T-helper 1 cell treated with Interleukin-12 subunit alpha and Interleukin-12 subunit beta and Interleukin-4 antibody, amounts not matched to agents 30 μg/mL and 1 μg/mL, for 36 hours (primary cell): Measurements from ENCODE around the gene NSMF.
A peak's percentile ranks its signal among the peaks of the same experiment; 100 is the strongest.

ENCODE experiments used
- H3K27ac Mint-ChIP-seq: one replicate; pipeline ENCODE4 v1.8.0; 2021; ENCODE audit warnings: mild to moderate bottlenecking, mixed read lengths
- H3K27me3 Mint-ChIP-seq: one replicate; pipeline ENCODE4 v1.8.0; 2021; ENCODE audit warnings: low read depth, mixed read lengths
- H3K36me3 Mint-ChIP-seq: one replicate; pipeline ENCODE4 v1.8.0; 2021; ENCODE audit warnings: low read depth, mixed read lengths
- H3K4me1 Mint-ChIP-seq: one replicate; pipeline ENCODE4 v1.8.0; 2021; ENCODE audit warnings: low read depth, mixed read lengths
- H3K4me3 Mint-ChIP-seq: one replicate; pipeline ENCODE4 v1.8.0; 2021; ENCODE audit warnings: mild to moderate bottlenecking, moderate library complexity, mixed read lengths
- H3K9me3 Mint-ChIP-seq: one replicate; pipeline ENCODE4 v1.8.0; 2021; ENCODE audit warnings: mixed read lengths

Gene NSMF

GRCh38 chr9:137459152-137459600 lies at the start of gene NSMF:
TSS of gene NSMF (minus strand) at chr9:137459334. CDS start at chr9:137459102, 232 bp downstream.
- peaks cover 5% of the 10 kb centered on the region for H3K4me1 Mint-ChIP-seq
- peaks cover 4% of the 10 kb centered on the region for H3K36me3 Mint-ChIP-seq
- H3K4me3 Mint-ChIP-seq: no peak within 1 kb of the TSS
- H3K9me3 Mint-ChIP-seq: no peaks in the 10 kb centered on the region
- H3K27ac Mint-ChIP-seq: peak within 1 kb of the TSS; percentile 64
- no peaks in the 10 kb centered on the region for H3K27me3 Mint-ChIP-seq

DNA sequence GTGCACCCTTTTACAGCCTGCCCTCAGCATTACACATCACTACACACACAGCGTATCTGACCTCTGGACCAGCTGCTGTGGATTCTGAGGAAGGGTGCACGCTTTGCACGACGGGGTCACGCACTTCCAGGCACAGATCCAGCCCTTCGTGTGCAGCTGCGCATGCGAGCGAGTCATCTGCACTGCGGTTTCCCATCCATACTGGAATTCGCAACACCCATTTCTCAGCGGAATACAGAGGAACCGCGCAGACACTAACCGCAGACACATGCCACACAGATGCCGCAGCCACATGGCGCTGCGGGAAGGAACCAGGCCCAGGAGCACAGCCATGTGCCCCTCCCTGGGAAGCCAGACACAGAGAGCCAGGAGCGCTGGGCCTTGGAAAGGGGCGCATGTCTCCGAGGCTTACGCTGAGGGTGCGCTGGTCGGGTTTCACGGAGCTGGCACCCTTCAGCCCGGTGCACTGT lies 47.6 kb upstream of the NSMF start:
- peaks cover 4% of the 10 kb centered on the region for H3K9me3 Mint-ChIP-seq
- H3K27ac Mint-ChIP-seq: no peak overlapping the region
- H3K27me3 Mint-ChIP-seq: no peaks in the 10 kb centered on the region
- H3K36me3 Mint-ChIP-seq: peaks cover 5% of the 10 kb centered on the region
- no peaks in the 10 kb centered on the region for H3K4me1 Mint-ChIP-seq
- no peak overlapping the region for H3K4me3 Mint-ChIP-seq

GRCh38 chr9:137506274-137506673 lies 47.1 kb upstream of the NSMF start:
- Mint-ChIP-seq H3K9me3 (peaks cover 4% of the 10 kb centered on the region), H3K27ac (no peak overlapping the region), H3K36me3 (peaks cover 7% of the 10 kb centered on the region), H3K4me1 (no peaks in the 10 kb centered on the region), H3K27me3 (no peaks in the 10 kb centered on the region), H3K4me3 (no peak overlapping the region)

- no peak overlapping the region for H3K27ac Mint-ChIP-seq
- H3K36me3 Mint-ChIP-seq: peaks cover 7% of the 10 kb centered on the region
- no peak overlapping the region for H3K4me3 Mint-ChIP-seq
- H3K9me3 Mint-ChIP-seq: peaks cover 4% of the 10 kb centered on the region
- no peaks in the 10 kb centered on the region for H3K27me3 Mint-ChIP-seq
- no peaks in the 10 kb centered on the region for H3K4me1 Mint-ChIP-seq
Measured at GRCh38 chr9:137505421-137506140, 46.4 kb upstream of the NSMF start.

- Mint-ChIP-seq H3K9me3 (peaks cover 4% of the 10 kb centered on the region), H3K4me3 (no peak overlapping the region), H3K27ac (no peak overlapping the region), H3K27me3 (no peaks in the 10 kb centered on the region), H3K36me3 (peaks cover 7% of the 10 kb centered on the region), H3K4me1 (no peaks in the 10 kb centered on the region)
Measured at GRCh38 chr9:137504432-137504777, 45.3 kb upstream of the NSMF start.

DNA sequence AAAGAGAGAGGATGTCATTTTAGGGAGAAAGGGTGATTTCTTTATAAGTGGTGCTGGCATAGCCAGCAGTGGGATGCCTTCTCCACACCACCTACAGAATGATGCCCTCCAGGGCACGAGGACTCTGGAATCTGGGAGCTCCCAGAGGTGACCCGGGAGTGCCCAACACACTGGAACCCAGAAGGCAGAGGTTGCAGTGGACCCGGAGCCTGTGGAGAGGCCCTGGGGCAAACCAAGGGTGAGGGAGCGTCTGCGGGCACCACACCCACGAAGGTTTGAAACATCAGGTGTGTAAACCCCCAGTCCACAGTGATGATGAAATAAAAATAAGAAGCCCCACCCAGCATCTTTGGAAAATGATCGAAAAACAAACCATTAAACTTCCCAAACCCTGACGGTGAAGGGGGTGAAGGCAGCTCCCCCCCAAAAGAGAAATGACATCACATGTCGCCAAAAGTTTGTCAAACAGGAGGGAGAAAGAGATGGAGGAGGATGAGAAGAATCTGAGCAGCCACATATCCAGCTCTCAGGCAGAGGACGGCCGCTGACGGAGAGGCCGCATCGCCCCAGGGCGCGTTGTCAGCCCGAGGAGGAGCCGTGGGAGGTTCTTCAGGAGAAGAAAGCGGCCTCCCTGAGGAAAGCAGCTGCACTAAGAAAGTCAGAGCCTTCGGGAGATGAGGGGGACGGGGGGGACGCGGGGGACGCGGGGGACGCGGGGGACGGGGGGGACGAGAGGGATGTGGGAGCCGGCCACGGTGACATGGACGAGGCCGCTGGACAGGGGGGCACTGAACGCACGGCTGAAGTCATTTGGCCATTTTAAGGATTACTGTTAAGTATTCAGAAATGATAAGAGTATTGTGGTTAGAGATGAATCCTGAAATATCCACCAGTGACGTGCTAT lies 43.1 kb upstream of the NSMF start:
- Mint-ChIP-seq H3K27ac (peak overlapping the region; percentile 47), H3K4me1 (no peaks in the 10 kb centered on the region), H3K36me3 (peaks cover 7% of the 10 kb centered on the region)

DNA sequence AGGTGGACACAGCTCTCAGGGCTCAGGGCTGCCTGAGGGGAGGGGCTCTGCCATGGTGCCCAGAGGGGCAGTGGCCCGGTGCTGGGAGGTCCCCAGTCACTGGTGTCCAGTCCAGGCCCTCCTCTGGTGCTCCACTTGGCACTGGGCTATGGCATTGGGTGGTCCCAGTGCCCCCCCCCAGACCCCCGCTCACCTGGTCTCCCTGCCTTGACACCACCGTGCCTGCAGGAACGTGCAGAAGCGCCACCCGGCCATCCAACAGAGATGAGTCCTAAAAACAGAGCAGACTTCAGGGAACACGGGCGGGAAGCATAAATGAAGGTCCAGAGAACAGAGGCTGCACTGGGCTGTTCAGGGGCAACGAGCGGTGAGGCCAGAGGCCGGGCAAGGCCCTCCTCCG lies 42.3 kb upstream of the NSMF start:
- Mint-ChIP-seq H3K4me1 (no peaks in the 10 kb centered on the region), H3K27ac (peak overlapping the region; percentile 15), H3K9me3 (peaks cover 4% of the 10 kb centered on the region), H3K27me3 (no peaks in the 10 kb centered on the region), H3K36me3 (peaks cover 7% of the 10 kb centered on the region), H3K4me3 (no peak overlapping the region)

More for the DNA sequence above, 43.1 kb upstream of the NSMF start:
- Mint-ChIP-seq H3K27me3 (no peaks in the 10 kb centered on the region), H3K9me3 (peaks cover 4% of the 10 kb centered on the region), H3K4me3 (no peak overlapping the region)

- H3K36me3 Mint-ChIP-seq: peaks cover 7% of the 10 kb centered on the region
- H3K27me3 Mint-ChIP-seq: no peaks in the 10 kb centered on the region
- H3K4me1 Mint-ChIP-seq: no peaks in the 10 kb centered on the region
- no peak overlapping the region for H3K27ac Mint-ChIP-seq
- H3K9me3 Mint-ChIP-seq: peaks cover 4% of the 10 kb centered on the region
- H3K4me3 Mint-ChIP-seq: no peak overlapping the region
Measured at GRCh38 chr9:137500666-137501397, 41.7 kb upstream of the NSMF start.

DNA sequence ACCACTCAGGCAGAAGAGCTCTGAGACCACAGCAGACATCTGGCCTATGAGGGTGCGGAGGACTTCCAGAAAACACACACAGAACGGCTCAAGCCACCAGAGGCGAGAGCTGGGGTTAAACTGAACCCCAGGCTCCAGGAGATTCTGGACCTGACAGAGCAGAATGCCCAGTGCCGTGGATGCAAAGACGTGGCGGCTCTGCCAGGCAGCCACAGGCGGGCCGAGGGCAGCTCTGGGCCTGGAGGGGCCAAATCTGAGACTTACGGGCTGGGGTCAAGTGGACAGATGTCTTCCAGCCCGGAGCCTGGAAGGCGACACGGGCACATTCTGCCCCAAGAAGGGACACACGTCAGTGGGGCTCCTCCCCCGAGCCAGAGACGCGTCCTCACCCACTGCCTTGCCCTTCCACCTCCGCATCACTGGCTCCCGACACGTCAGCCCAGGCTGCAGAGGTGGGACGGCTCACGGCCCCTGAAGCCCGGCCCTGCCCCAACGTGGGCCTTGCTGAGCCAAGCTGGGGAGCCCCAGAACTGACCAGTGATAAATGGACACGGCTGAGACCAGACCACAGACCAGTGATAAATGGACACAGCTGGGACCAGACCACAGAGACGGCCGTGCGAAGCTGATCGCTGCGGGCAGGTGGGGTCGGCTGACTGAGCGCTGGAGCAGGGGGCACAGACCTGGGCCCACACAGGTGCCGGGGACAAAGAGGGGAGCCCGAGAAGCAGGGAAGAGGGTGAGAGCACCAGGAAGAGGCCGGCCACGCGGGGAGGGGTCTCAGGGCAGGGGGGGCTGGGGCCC lies 40.9 kb upstream of the NSMF start:
- H3K9me3 Mint-ChIP-seq: peaks cover 4% of the 10 kb centered on the region
- no peaks in the 10 kb centered on the region for H3K27me3 Mint-ChIP-seq
- H3K36me3 Mint-ChIP-seq: peaks cover 7% of the 10 kb centered on the region
- no peak overlapping the region for H3K4me3 Mint-ChIP-seq
- H3K4me1 Mint-ChIP-seq: no peaks in the 10 kb centered on the region
- no peak overlapping the region for H3K27ac Mint-ChIP-seq

- Mint-ChIP-seq H3K4me3 (no peak overlapping the region), H3K36me3 (peaks cover 7% of the 10 kb centered on the region), H3K27ac (no peak overlapping the region), H3K9me3 (peaks cover 4% of the 10 kb centered on the region), H3K27me3 (no peaks in the 10 kb centered on the region), H3K4me1 (no peaks in the 10 kb centered on the region)
Measured at GRCh38 chr9:137499416-137499815, 40.3 kb upstream of the NSMF start.

GRCh38 chr9:137498720-137499150 lies 39.6 kb upstream of the NSMF start:
- Mint-ChIP-seq H3K27me3 (no peaks in the 10 kb centered on the region), H3K4me3 (no peak overlapping the region), H3K4me1 (peaks cover 4% of the 10 kb centered on the region), H3K36me3 (peaks cover 7% of the 10 kb centered on the region), H3K9me3 (peaks cover 4% of the 10 kb centered on the region), H3K27ac (no peak overlapping the region)

GRCh38 chr9:137497921-137498719 lies 39.0 kb upstream of the NSMF start:
- Mint-ChIP-seq H3K36me3 (peaks cover 7% of the 10 kb centered on the region), H3K9me3 (peaks cover 4% of the 10 kb centered on the region), H3K4me1 (peaks cover 4% of the 10 kb centered on the region), H3K27ac (no peak overlapping the region), H3K27me3 (no peaks in the 10 kb centered on the region), H3K4me3 (no peak overlapping the region)
